Measurements from ENCODE around the gene PSME3IP1. TPM values are rescaled to one million over a fixed set of nuclear protein-coding genes. Genes with fewer than 3 reads are reported as not detected.

Gene PSME3IP1
- total and polyA plus RNA-seq, 2 of the 8 experiments (the other 6 are each of a cell fraction or from before 2014, with no cell fraction given), result 95.1 to 98.3 TPM

DNA sequence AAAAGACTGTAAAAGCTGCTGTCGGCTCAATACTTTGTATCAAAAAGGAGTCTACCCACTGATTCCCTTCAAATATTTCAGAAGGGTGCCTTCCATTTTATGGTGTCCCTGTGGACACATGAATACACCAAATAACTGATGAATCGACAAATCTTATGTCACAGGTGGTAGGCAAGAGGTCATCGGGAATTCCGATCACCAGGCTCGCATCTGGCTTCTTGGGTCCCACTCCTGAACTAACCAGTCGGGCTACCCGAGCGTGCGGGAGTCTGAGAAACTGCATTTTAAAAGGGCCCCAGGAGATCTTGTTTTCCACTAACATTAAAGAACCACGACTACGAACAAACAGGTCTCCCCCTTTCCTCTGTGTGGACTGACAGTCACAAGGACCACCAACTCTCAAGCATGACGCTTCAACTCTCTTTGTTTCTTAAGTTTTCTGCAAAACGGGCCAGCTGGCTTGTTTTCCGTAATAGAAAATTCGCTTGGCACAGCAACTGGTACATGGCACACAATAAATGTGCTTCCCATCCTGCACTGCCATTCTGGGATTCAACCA lies 873 bp downstream of the PSME3IP1 start:
- Histone ChIP-seq H2BK12ac (ENCODE audit: low read depth, low read length) (no peak overlapping the region), H3K4me2 (ENCODE audit: insufficient read depth in 1 of 2, low read depth in 2 of 2, low read length in 2 of 2) (peak overlapping the region; percentile 76 to 81), H4K91ac (replicated peaks; ENCODE audit: insufficient read length, low read length) (no peak overlapping the region), H3K56ac (replicated peaks; ENCODE audit: insufficient read length, low read depth, low read length) (no peak overlapping the region), H2BK20ac (ENCODE audit: low read length) (no peak overlapping the region), H2AFZ (ENCODE audit: low read length) (no peak overlapping the region), H4K8ac (ENCODE audit: extremely low read depth, insufficient read depth, low read length) (peak overlapping the region; percentile 94), H3K36me3 (ENCODE audit: control insufficient read depth in 2 of 4, insufficient read depth in 4 of 4, low read length in 3 of 4) (no peaks in the 10 kb centered on the region), H3K27me3 (replicated peaks in 1 of 4; ENCODE audit: control insufficient read depth in 3 of 4, extremely low read depth in 1 of 4, insufficient read depth in 3 of 4, low read length in 3 of 4) (no peaks in the 10 kb centered on the region), H3K9me3 (ENCODE audit: insufficient read depth in 2 of 2, low read depth in 1 of 2, low read length in 1 of 2) (no peaks in the 10 kb centered on the region), H3K79me1 (ENCODE audit: low read depth, low read length) (peaks cover 18% of the 10 kb centered on the region; the same call in 1 of the 2 replicates), H3K79me2 (ENCODE audit: control insufficient read depth in 1 of 2, insufficient read depth in 2 of 2, low read length in 2 of 2) (peaks cover 4 to 81% of the 10 kb centered on the region in 2 experiments), H2BK5ac (ENCODE audit: low read depth, low read length) (peak overlapping the region; percentile 66; the same call in 1 of the 2 replicates), H3K23me2 (ENCODE audit: low read depth, low read length) (peaks cover 14% of the 10 kb centered on the region), H3K4ac (replicated peaks; ENCODE audit: insufficient read length, low read depth, low read length) (no peak overlapping the region), H3K14ac (ENCODE audit: insufficient read length) (no peak overlapping the region), H3K23ac (ENCODE audit: insufficient read length) (no peak overlapping the region), H2BK120ac (replicated peaks; ENCODE audit: low read depth, low read length) (no peak overlapping the region), H4K20me1 (replicated peaks in 1 of 2; ENCODE audit: control insufficient read depth in 1 of 2, insufficient read depth in 2 of 2, low read length in 2 of 2) (no peaks in the 10 kb centered on the region), H3K9ac (replicated peaks in 1 of 4; ENCODE audit: extremely low read depth in 1 of 4, low read depth in 3 of 4, low read length in 3 of 4) (peak overlapping the region; percentile 73 to 85 (median 80)), H2AK5ac (ENCODE audit: low read depth, low read length) (peak overlapping the region; percentile 82; the same call in 1 of the 2 replicates), H3K18ac (ENCODE audit: extremely low read depth, low read length) (no peak overlapping the region), H4K5ac (ENCODE audit: insufficient read length, low read depth, low read length) (no peak overlapping the region), H2BK15ac (ENCODE audit: low read length) (no peak overlapping the region), H3K4me3 (ENCODE audit: extremely low read depth in 1 of 4, insufficient read depth in 2 of 4, low read depth in 3 of 4, low read length in 4 of 4) (peak overlapping the region; percentile 70 to 92 (median 88)), H3K27ac (ENCODE audit: low read depth, low read length) (peak overlapping the region; percentile 78), H3K4me1 (replicated peaks in 1 of 4; ENCODE audit: control insufficient read depth in 3 of 4, insufficient read depth in 4 of 4, low read length in 3 of 4) (peaks cover 2 to 7% (median 5%) of the 10 kb centered on the region in 4 experiments; a peak in 6 of 7 replicates)
- POLR2A ChIA-PET (ENCODE audit: partially characterized antibody), result interaction anchor here (1.0 to 2.4 kb wide), 8 partner anchors 10 to 115 kb away, joined by 3 to 11 read pairs (median 6); partner anchors contain the start of gene ARL2BP
- no peak for FAIRE-seq
- no peak for DNase-seq (ENCODE audit: low read depth in 1 of 2, low spot score in 2 of 2)
- CTCF ChIA-PET (ENCODE audit: partially characterized antibody), result interaction anchor here (1.0 kb wide), 1 partner anchor 103 kb away, joined by 4 read pairs; no protein-coding TSS in a partner anchor
- 35% methylated on average over 15 of the region's 15 CpGs; no CpG with 5 or more reads in 1 of the 2 experiments for WGBS, 2 experiments (ENCODE audit: extremely low coverage in 1 of 2, insufficient coverage in 1 of 2, insufficient read length in 1 of 2, insufficient replicate concordance in 2 of 2, low coverage in 1 of 2, low lambda C conversion rate in 2 of 2, missing lambda C conversion rate in 1 of 2)
- no peak for TF ChIP-seq ZNF274 (IDR thresholded peaks at IDR 0.05; ENCODE audit: borderline replicate concordance, extremely low read depth, low read length)
- TF ChIP-seq POU5F1 (IDR thresholded peaks at IDR 0.05; ENCODE audit: low read depth, low read length), result no peak
- no peak for TF ChIP-seq SP2 (IDR thresholded peaks at IDR 0.05; ENCODE audit: low read length)
- no peak for TF ChIP-seq CHD1 (IDR thresholded peaks at IDR 0.05; ENCODE audit: low read depth, low read length)
- no peak for TF ChIP-seq POLR2AphosphoS5 (IDR thresholded peaks at IDR 0.05; ENCODE audit: low read depth, low read length)
- TF ChIP-seq JUND (IDR thresholded peaks at IDR 0.05; ENCODE audit: low read length), result no peak
- TF ChIP-seq BACH1 (IDR thresholded peaks at IDR 0.05; ENCODE audit: low read length), result no peak
- no peak for TF ChIP-seq CBX5 (IDR thresholded peaks at IDR 0.05; ENCODE audit: low read depth, low read length)
- no peak for TF ChIP-seq TAF7 (optimal IDR thresholded peaks at IDR 0.05; ENCODE audit: borderline replicate concordance, low read depth, low read length)
